ENCODE data around the gene GFI1B. TPM values are rescaled to one million over a fixed set of nuclear protein-coding genes. Genes with fewer than 3 reads are reported as not detected.
"Not testable (repeated sequence)": the region's sequence is repeated elsewhere in the genome, so short reads cannot be mapped to it uniquely, and the experiment has no call there.

GFI1B gene
- total RNA-seq, 1 donor from 2014 or later: not detected

- intact Hi-C loops (cut with micrococcal nuclease); H3K9me3 Mint-ChIP-seq; H3K27ac Mint-ChIP-seq; H3K27me3 Mint-ChIP-seq (ENCODE audit: low read depth); DNase-seq (ENCODE audit: low spot score); H3K4me1 Mint-ChIP-seq (ENCODE audit: low read depth); H3K4me3 Mint-ChIP-seq (ENCODE audit: low read depth): not testable (repeated sequence)
- peaks cover 39% of the 10 kb centered on the region for H3K36me3 Mint-ChIP-seq (ENCODE audit: low read depth)
These were observed 62.5 kb downstream of the GFI1B start for GRCh38 chr9:133040892-133041479.

Other genes starting within 250 kb of the GFI1B start
- gene AK8, start 100.4 kb upstream of the GFI1B start, total RNA-seq: not detected in 2 replicates
- gene SPACA9, start 99.8 kb upstream of the GFI1B start, total RNA-seq: 1.1 and 1.3 TPM in 2 replicates
- 29.1 and 29.8 TPM in 2 replicates for gene TSC1, start 34.1 kb upstream of the GFI1B start, total RNA-seq
- gene GTF3C5, start 52.3 kb downstream of the GFI1B start, total RNA-seq: 81.6 and 89.7 TPM in 2 replicates
- gene CEL, start 83.3 kb downstream of the GFI1B start, total RNA-seq: 2.0 and 2.1 TPM in 2 replicates
- 78.8 and 85.8 TPM in 2 replicates for gene RALGDS, start 142.5 kb downstream of the GFI1B start, total RNA-seq
- 6.8 and 7.4 TPM in 2 replicates for gene GBGT1, start 185.2 kb downstream of the GFI1B start, total RNA-seq
- gene OBP2B, start 230.6 kb downstream of the GFI1B start, total RNA-seq: not detected in 2 replicates